Ishikawa (cell line): ENCODE results near the gene PLPP4.

Experiments used
- CEBPB ChIP-seq: IDR thresholded peaks from 2 replicates; pipeline ENCODE4 v1.6.1; 2012
- CREB1 ChIP-seq: IDR thresholded peaks from 2 replicates; pipeline ENCODE4 v1.6.1; 2012; ENCODE audit warnings: low read depth
- EGR1 ChIP-seq: IDR thresholded peaks from 2 replicates; pipeline ENCODE4 v1.6.1; 2012
- EP300 ChIP-seq: IDR thresholded peaks from 2 replicates; pipeline ENCODE4 v1.6.1; 2012; ENCODE audit warnings: borderline replicate concordance
- FOXM1 ChIP-seq: IDR thresholded peaks from 2 replicates; pipeline ENCODE4 v1.6.1; 2012; ENCODE audit warnings: low read depth, borderline replicate concordance
- NFIC ChIP-seq: IDR thresholded peaks from 2 replicates; pipeline ENCODE4 v1.6.1; 2012
- RAD21 ChIP-seq: IDR thresholded peaks from 2 replicates; pipeline ENCODE4 v1.6.1; 2012; ENCODE audit warnings: low read depth
- TAF1 ChIP-seq: IDR thresholded peaks from 2 replicates; pipeline ENCODE4 v1.6.1; 2012; ENCODE audit warnings: low read depth, mild to moderate bottlenecking
- TCF12 ChIP-seq: IDR thresholded peaks from 2 replicates; pipeline ENCODE4 v1.6.1; 2012; ENCODE audit warnings: low read depth
- TEAD4 ChIP-seq: IDR thresholded peaks from 2 replicates; pipeline ENCODE4 v1.6.1; 2012
- USF1 ChIP-seq: IDR thresholded peaks from 2 replicates; pipeline ENCODE4 v1.6.1; 2012
- YY1 ChIP-seq: IDR thresholded peaks from 2 replicates; pipeline ENCODE4 v1.6.1; 2012; ENCODE audit warnings: low read depth
- ZBTB7A ChIP-seq: IDR thresholded peaks from 2 replicates; pipeline ENCODE4 v1.6.1; 2012; ENCODE audit warnings: low read depth
- TF ChIP-seq, protein P1 (sequence below): IDR thresholded peaks from 2 replicates; pipeline ENCODE4 v1.6.1; 2012; ENCODE audit warnings: low read depth, mild to moderate bottlenecking
- TF ChIP-seq, protein P2 (sequence below): IDR thresholded peaks from 2 replicates; pipeline ENCODE4 v1.6.1; 2012

Gene PLPP4

DNA sequence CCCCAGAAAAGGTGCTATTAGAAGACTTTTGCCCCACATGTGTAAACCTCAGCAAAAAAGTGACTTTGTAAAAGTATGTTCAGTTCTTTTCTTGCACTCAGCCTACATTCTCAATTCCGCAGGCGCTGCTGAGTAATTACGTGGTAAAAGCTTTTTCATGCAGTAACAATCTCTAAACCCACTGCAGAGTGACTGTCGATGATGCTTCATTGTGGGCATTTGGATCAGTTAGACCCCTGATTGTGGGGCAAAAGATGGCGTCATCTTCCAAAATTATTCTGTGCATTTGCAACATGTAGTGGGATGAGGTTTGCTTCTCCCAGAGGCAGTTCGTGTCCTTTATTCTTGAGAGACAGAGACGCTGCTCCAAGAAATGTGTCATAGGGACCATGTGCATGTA, 85.6 kb downstream of the PLPP4 start:
- TF ChIP-seq EP300, result no peak
- TF ChIP-seq TAF1, result no peak
- no peak for TF ChIP-seq RAD21
- TF ChIP-seq YY1, result no peak
- TF ChIP-seq, protein P1, sequence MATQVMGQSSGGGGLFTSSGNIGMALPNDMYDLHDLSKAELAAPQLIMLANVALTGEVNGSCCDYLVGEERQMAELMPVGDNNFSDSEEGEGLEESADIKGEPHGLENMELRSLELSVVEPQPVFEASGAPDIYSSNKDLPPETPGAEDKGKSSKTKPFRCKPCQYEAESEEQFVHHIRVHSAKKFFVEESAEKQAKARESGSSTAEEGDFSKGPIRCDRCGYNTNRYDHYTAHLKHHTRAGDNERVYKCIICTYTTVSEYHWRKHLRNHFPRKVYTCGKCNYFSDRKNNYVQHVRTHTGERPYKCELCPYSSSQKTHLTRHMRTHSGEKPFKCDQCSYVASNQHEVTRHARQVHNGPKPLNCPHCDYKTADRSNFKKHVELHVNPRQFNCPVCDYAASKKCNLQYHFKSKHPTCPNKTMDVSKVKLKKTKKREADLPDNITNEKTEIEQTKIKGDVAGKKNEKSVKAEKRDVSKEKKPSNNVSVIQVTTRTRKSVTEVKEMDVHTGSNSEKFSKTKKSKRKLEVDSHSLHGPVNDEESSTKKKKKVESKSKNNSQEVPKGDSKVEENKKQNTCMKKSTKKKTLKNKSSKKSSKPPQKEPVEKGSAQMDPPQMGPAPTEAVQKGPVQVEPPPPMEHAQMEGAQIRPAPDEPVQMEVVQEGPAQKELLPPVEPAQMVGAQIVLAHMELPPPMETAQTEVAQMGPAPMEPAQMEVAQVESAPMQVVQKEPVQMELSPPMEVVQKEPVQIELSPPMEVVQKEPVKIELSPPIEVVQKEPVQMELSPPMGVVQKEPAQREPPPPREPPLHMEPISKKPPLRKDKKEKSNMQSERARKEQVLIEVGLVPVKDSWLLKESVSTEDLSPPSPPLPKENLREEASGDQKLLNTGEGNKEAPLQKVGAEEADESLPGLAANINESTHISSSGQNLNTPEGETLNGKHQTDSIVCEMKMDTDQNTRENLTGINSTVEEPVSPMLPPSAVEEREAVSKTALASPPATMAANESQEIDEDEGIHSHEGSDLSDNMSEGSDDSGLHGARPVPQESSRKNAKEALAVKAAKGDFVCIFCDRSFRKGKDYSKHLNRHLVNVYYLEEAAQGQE, result no peak
- TF ChIP-seq ZBTB7A, result no peak
- TF ChIP-seq NFIC, result no peak
- TF ChIP-seq TEAD4, result no peak
- no peak for TF ChIP-seq EGR1
- TF ChIP-seq FOXM1, result no peak
- TF ChIP-seq CEBPB, result no peak
- TF ChIP-seq USF1, result no peak
- TF ChIP-seq, protein P2, sequence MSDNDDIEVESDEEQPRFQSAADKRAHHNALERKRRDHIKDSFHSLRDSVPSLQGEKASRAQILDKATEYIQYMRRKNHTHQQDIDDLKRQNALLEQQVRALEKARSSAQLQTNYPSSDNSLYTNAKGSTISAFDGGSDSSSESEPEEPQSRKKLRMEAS, result no peak
- TF ChIP-seq TCF12, result no peak
- no peak for TF ChIP-seq CREB1

GRCh38 chr10:120543291-120543690, 86.3 kb downstream of the PLPP4 start:
- no peak for TF ChIP-seq USF1
- no peak for TF ChIP-seq TEAD4
- no peak for TF ChIP-seq TAF1
- no peak for TF ChIP-seq ZBTB7A
- TF ChIP-seq EP300, result no peak
- no peak for TF ChIP-seq FOXM1
- no peak for TF ChIP-seq YY1
- TF ChIP-seq, protein P1, result no peak
- no peak for TF ChIP-seq CREB1
- TF ChIP-seq TCF12, result no peak
- TF ChIP-seq, protein P2, result no peak
- TF ChIP-seq CEBPB, result no peak
- no peak for TF ChIP-seq RAD21
- TF ChIP-seq NFIC, result no peak
- TF ChIP-seq EGR1, result no peak

DNA sequence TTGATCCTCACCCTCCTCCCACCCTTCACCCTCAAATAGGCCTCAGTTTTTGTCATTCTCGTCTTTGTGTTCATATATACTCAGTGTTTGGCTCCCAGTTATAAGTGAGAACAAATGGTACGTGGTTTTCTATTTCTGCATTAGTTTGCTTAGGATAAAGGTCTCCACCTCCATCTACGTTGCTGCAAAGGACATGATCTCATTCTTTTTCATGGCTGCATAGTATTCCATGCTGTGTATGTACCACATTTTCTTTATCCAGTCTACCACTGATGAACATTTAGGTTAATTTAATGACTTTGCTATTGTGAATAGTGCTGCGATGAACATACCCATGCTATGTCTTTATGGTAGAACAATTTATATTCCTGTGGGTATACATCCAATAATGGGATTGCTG, 91.2 kb downstream of the PLPP4 start:
- TF ChIP-seq, protein P1, result no peak
- TF ChIP-seq RAD21 (no peak), EP300 (no peak), YY1 (no peak), NFIC (no peak), FOXM1 (no peak), CREB1 (no peak), TCF12 (no peak), USF1 (no peak), TEAD4 (no peak), CEBPB (no peak), EGR1 (no peak), TAF1 (no peak), ZBTB7A (no peak)
- TF ChIP-seq, protein P2, result no peak

DNA sequence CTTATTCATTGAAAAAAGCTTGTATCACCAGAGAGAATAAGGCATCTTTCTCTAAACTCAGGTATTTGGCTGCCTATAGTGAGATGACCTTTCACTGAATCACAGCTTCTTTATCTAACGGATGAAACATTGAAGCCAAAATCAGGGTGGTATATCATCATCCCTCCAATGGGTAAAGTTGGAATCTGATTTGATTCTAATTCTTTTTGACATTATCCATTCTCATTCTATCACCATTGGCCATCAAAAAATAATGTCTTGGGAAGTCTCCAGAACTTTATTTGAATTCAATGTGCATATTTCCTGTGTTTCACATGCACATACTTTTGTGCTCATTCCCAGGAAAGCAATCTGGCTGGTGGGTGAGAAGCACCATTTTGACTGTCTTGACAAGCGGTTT, 95.2 kb downstream of the PLPP4 start:
- no peak for TF ChIP-seq CEBPB
